ENCODE results near the gene PDLIM5.

DNA sequence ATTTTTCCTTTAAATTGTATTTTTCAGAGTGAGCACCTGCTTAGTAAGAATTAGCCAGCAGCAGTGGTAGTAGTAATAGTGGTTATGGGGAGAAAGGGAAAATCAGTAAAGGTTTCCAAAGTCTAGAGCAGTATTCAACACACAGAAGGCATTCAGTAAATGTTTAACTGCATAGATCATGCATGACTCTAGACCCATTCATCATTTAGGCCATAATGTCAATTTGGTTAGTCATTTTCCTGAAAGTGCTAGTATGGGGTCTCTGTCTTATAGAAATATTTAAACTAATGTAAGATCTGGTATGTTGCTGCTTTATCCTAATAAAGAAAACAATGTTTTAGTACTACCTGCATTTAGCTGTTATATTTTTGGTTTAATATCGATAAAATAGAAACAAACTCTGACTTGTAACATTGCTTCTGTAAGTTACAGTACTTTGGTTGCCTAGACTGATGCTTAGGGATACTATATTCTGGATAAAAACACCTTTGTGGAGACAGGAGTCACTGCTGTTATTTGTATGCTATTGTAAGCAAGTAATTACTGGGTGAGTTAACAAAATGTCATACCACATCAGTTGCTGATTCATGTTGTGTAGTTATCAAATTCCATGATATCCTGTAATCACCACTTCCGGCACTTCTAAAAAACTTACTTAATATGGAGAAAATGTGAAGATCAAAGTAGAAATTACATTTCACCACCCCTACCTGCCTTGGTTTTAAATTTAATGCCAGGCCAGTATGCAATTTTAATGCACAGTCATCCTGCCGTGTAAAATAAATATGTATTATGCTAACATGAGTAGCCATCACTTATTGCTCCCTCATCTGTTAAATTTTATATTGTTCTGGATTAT lies 190.2 kb downstream of the PDLIM5 start:
- TF ChIP-seq, protein P1, sequence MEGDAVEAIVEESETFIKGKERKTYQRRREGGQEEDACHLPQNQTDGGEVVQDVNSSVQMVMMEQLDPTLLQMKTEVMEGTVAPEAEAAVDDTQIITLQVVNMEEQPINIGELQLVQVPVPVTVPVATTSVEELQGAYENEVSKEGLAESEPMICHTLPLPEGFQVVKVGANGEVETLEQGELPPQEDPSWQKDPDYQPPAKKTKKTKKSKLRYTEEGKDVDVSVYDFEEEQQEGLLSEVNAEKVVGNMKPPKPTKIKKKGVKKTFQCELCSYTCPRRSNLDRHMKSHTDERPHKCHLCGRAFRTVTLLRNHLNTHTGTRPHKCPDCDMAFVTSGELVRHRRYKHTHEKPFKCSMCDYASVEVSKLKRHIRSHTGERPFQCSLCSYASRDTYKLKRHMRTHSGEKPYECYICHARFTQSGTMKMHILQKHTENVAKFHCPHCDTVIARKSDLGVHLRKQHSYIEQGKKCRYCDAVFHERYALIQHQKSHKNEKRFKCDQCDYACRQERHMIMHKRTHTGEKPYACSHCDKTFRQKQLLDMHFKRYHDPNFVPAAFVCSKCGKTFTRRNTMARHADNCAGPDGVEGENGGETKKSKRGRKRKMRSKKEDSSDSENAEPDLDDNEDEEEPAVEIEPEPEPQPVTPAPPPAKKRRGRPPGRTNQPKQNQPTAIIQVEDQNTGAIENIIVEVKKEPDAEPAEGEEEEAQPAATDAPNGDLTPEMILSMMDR (IDR thresholded peaks at IDR 0.05): no peak
- TF ChIP-seq POLR2AphosphoS5 (IDR thresholded peaks at IDR 0.05; ENCODE audit: insufficient read depth in 1 of 2, low read depth in 1 of 2): no peak

Data from vagina (tissue), 2 donors.